T-helper 1 cell treated with Interleukin-12 subunit alpha and Interleukin-12 subunit beta and Interleukin-4 antibody, amounts not matched to agents 30 μg/mL and 1 μg/mL, for 36 hours (primary cell): ENCODE results near the gene UBE2D1.

Experiments
- H3K27ac Mint-ChIP-seq: one replicate; pipeline ENCODE4 v1.8.0; 2021; ENCODE audit warnings: mild to moderate bottlenecking, mixed read lengths
- H3K27me3 Mint-ChIP-seq: one replicate; pipeline ENCODE4 v1.8.0; 2021; ENCODE audit warnings: low read depth, mixed read lengths
- H3K36me3 Mint-ChIP-seq: one replicate; pipeline ENCODE4 v1.8.0; 2021; ENCODE audit warnings: low read depth, mixed read lengths
- H3K4me1 Mint-ChIP-seq: one replicate; pipeline ENCODE4 v1.8.0; 2021; ENCODE audit warnings: low read depth, mixed read lengths
- H3K4me3 Mint-ChIP-seq: one replicate; pipeline ENCODE4 v1.8.0; 2021; ENCODE audit warnings: mild to moderate bottlenecking, moderate library complexity, mixed read lengths
- H3K9me3 Mint-ChIP-seq: one replicate; pipeline ENCODE4 v1.8.0; 2021; ENCODE audit warnings: mixed read lengths

Gene UBE2D1

GRCh38 chr10:58334817-58335305 is at the start of gene UBE2D1:
TSS of gene UBE2D1 (plus strand) at chr10:58335006. CDS start at chr10:58335202, 196 bp downstream.
- peaks cover 20% of the 10 kb centered on the region for H3K27me3 Mint-ChIP-seq
- peak within 1 kb of the TSS; percentile 71 for H3K27ac Mint-ChIP-seq
- no peaks in the 10 kb centered on the region for H3K9me3 Mint-ChIP-seq
- H3K36me3 Mint-ChIP-seq: peaks cover 7% of the 10 kb centered on the region
- H3K4me1 Mint-ChIP-seq: peaks cover 20% of the 10 kb centered on the region
- peak within 1 kb of the TSS; percentile 94 for H3K4me3 Mint-ChIP-seq

DNA sequence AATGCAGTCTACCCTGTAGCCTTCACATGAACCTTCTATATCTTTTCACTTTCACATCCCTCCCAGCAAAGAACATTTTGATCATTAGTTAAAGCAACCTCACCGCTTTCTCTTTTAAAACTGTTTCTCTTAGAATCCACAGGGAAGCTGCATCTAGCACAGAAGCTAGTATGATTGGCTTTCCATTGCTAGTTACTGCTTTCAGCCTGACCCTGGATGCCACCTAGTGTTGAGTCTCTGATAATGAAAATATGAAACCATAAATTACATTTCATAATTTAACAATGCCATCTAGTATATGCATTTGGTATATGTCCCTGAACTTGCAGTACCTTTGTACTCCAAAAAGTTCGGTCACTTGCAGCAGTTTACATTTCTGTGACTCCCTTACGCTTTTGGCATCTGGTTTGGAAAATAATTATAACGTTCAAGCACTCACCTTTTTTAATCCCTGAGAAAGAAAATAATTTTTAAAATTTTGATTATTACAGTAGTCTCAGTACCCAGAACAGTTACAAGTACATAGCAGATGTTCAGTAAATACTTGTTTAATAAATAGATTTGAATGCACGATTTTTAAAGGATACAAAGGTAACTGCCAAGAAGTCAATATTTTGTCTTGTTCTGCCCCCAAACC is 43.1 kb upstream of the UBE2D1 start:
- no peaks in the 10 kb centered on the region for H3K27me3 Mint-ChIP-seq
- peaks cover 3% of the 10 kb centered on the region for H3K36me3 Mint-ChIP-seq
- no peak overlapping the region for H3K4me3 Mint-ChIP-seq
- no peak overlapping the region for H3K27ac Mint-ChIP-seq
- H3K4me1 Mint-ChIP-seq: peaks cover 2% of the 10 kb centered on the region
- H3K9me3 Mint-ChIP-seq: no peaks in the 10 kb centered on the region

GRCh38 chr10:58293989-58294388 is 40.8 kb upstream of the UBE2D1 start:
- H3K4me1 Mint-ChIP-seq: peaks cover 2% of the 10 kb centered on the region

GRCh38 chr10:58299580-58299979 is 35.2 kb upstream of the UBE2D1 start:
- Mint-ChIP-seq H3K27me3 (peaks cover 16% of the 10 kb centered on the region), H3K36me3 (no peaks in the 10 kb centered on the region), H3K9me3 (no peaks in the 10 kb centered on the region), H3K4me3 (no peak overlapping the region), H3K27ac (no peak overlapping the region), H3K4me1 (peaks cover 2% of the 10 kb centered on the region)

More at GRCh38 chr10:58293989-58294388, 40.8 kb upstream of the UBE2D1 start:
- H3K9me3 Mint-ChIP-seq: no peaks in the 10 kb centered on the region
- H3K36me3 Mint-ChIP-seq: peaks cover 3% of the 10 kb centered on the region
- H3K27me3 Mint-ChIP-seq: no peaks in the 10 kb centered on the region
- no peak overlapping the region for H3K4me3 Mint-ChIP-seq
- no peak overlapping the region for H3K27ac Mint-ChIP-seq

- Mint-ChIP-seq H3K9me3 (no peaks in the 10 kb centered on the region), H3K36me3 (no peaks in the 10 kb centered on the region), H3K4me1 (peaks cover 2% of the 10 kb centered on the region), H3K27me3 (peaks cover 16% of the 10 kb centered on the region), H3K27ac (no peak overlapping the region), H3K4me3 (no peak overlapping the region)
Observed at GRCh38 chr10:58300676-58301075, 34.1 kb upstream of the UBE2D1 start.

GRCh38 chr10:58302254-58302653 is 32.6 kb upstream of the UBE2D1 start:
- Mint-ChIP-seq H3K36me3 (no peaks in the 10 kb centered on the region), H3K4me1 (peaks cover 2% of the 10 kb centered on the region), H3K4me3 (no peak overlapping the region), H3K9me3 (no peaks in the 10 kb centered on the region), H3K27me3 (peaks cover 19% of the 10 kb centered on the region), H3K27ac (no peak overlapping the region)

- Mint-ChIP-seq H3K27me3 (peaks cover 19% of the 10 kb centered on the region), H3K9me3 (no peaks in the 10 kb centered on the region), H3K27ac (no peak overlapping the region), H3K4me1 (peaks cover 2% of the 10 kb centered on the region), H3K36me3 (no peaks in the 10 kb centered on the region), H3K4me3 (no peak overlapping the region)
Observed at GRCh38 chr10:58304099-58304633, 30.6 kb upstream of the UBE2D1 start.

DNA sequence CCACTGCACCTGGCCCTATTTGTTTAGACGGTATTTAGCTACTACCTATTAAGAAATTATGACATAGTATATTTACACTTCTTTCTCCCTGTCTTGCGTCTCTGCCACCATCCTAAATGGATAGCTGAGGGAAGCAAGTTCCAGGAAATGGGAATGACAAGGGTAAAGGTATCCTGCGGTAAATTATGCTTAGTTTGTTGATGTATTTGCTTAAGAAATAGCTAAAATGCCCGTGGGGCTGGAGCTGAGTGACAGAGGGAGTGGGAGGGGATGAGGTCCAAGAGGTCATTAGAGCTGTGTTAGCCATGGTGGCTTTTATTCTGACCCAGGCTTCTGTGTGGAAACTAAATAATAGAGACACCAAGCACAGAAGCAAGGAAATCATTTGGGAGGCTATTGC is 29.0 kb upstream of the UBE2D1 start:
- Mint-ChIP-seq H3K36me3 (no peaks in the 10 kb centered on the region), H3K4me3 (no peak overlapping the region), H3K4me1 (no peaks in the 10 kb centered on the region), H3K9me3 (no peaks in the 10 kb centered on the region), H3K27me3 (peaks cover 23% of the 10 kb centered on the region), H3K27ac (no peak overlapping the region)

DNA sequence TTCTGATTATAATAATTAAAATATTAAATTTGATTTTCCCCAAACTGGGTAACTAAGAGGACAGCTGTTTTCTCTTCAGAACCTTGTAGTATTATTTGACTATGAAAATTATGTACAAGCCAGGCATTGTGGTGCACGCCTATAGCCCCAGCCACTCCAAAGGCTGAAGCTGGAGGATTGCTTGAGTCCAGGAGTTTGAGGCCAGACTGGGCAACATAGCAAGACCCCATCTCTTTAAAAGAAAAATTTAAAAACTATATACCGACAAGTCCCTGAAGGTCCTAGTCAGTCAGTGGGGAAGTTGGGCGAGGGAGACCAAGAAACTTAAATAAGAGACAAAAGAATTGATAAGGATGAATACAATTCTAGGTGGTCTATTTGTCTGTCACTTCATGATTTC is 27.1 kb upstream of the UBE2D1 start:
- Mint-ChIP-seq H3K36me3 (no peaks in the 10 kb centered on the region), H3K27ac (no peak overlapping the region), H3K9me3 (no peaks in the 10 kb centered on the region), H3K27me3 (peaks cover 14% of the 10 kb centered on the region), H3K4me1 (no peaks in the 10 kb centered on the region), H3K4me3 (no peak overlapping the region)

- Mint-ChIP-seq H3K36me3 (no peaks in the 10 kb centered on the region), H3K27ac (no peak overlapping the region), H3K9me3 (no peaks in the 10 kb centered on the region), H3K4me3 (no peak overlapping the region), H3K4me1 (no peaks in the 10 kb centered on the region), H3K27me3 (peaks cover 18% of the 10 kb centered on the region)
Observed at GRCh38 chr10:58311026-58311425, 23.8 kb upstream of the UBE2D1 start.

DNA sequence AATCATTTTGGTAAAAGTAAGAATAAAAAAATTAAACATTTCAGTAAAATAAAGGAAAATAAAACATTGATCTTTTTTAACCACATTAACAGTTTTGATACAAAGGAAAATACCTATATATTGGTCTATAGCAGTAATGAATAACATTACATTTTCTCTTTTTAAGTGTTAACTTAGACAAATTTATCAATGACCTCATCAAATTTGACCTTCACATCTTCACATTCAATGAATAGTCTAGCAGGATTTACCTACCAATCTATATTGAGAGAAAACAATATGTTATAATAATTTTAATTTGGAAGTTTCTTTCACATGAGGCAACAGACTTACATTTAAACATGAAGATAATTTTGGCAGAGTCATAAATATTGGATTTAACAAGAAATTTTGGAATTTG is 17.9 kb upstream of the UBE2D1 start:
- Mint-ChIP-seq H3K9me3 (no peaks in the 10 kb centered on the region), H3K4me1 (no peaks in the 10 kb centered on the region), H3K4me3 (no peak overlapping the region), H3K27ac (no peak overlapping the region), H3K36me3 (no peaks in the 10 kb centered on the region), H3K27me3 (peaks cover 12% of the 10 kb centered on the region)

DNA sequence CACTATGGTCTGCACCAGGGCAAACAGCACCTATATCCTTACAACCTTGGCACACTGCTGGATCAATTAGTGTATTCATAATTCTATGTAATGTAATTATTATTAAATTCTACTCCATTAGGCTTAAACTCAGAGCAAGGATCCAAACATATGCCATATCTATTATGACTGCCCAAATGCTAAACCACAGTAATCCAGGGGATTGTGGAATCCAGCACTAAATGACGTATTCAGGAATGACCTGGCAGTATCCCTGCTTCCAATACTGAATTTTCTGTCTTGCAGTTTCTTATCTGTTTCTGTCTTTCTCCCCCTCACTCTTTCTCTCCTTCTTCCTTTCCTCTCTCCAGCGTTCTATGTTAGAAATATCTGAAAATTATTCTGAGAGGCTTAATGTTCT is 16.5 kb upstream of the UBE2D1 start:
- Mint-ChIP-seq H3K27ac (no peak overlapping the region), H3K27me3 (peaks cover 12% of the 10 kb centered on the region), H3K4me3 (no peak overlapping the region), H3K9me3 (no peaks in the 10 kb centered on the region), H3K4me1 (peaks cover 10% of the 10 kb centered on the region), H3K36me3 (no peaks in the 10 kb centered on the region)

GRCh38 chr10:58319599-58319998 is 15.2 kb upstream of the UBE2D1 start:
- Mint-ChIP-seq H3K27me3 (peaks cover 9% of the 10 kb centered on the region), H3K4me3 (no peak overlapping the region), H3K9me3 (no peaks in the 10 kb centered on the region), H3K27ac (no peak overlapping the region), H3K4me1 (peaks cover 10% of the 10 kb centered on the region), H3K36me3 (no peaks in the 10 kb centered on the region)

DNA sequence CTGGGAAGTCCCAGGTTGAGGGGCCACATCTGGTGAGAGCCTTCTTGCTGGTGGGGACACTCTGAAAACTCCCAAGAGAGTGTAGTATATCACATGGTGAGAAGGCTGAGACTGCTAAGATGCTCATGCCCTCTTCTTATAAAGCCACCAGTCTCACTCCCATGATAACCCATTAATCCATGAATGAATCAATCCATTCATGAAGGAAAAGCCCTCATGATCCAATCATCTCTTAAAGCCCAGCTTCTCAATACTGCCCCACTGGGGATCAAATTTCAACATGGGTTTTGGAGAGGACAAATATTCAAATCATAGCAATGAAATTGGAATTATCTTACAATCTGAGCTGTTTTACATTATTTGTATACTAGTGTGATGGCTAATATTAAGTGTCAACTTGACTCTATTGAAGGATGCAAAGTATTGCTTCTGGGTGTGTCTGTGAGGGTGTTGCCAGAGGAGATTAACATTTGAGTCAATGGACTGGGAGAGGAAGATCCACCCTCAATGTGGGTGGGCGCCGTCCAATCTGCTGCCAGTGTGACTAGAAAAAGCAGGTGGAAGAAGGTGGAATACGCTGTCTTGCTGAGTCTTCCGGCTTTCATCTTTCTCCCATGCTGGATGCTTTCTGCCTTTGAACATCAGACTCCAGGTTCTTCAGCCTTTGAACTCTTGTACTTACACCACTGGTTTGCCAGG is 14.3 kb upstream of the UBE2D1 start:
- H3K36me3 Mint-ChIP-seq: no peaks in the 10 kb centered on the region
- H3K9me3 Mint-ChIP-seq: no peaks in the 10 kb centered on the region
- no peak overlapping the region for H3K4me3 Mint-ChIP-seq
- H3K4me1 Mint-ChIP-seq: peaks cover 10% of the 10 kb centered on the region
- H3K27ac Mint-ChIP-seq: no peak overlapping the region
- peaks cover 5% of the 10 kb centered on the region for H3K27me3 Mint-ChIP-seq
